ENCODE measurements around the gene PBXIP1. TPM values are rescaled to one million over a fixed set of nuclear protein-coding genes. Genes with fewer than 3 reads are reported as not detected.
A peak's percentile ranks its signal among the peaks of the same experiment; 100 is the strongest.

PBXIP1 gene
- total and polyA plus RNA-seq, 2 of the 13 experiments (the other 11 are each of a cell fraction or from before 2014, with no cell fraction given): 16.3 to 31.9 TPM

DNA sequence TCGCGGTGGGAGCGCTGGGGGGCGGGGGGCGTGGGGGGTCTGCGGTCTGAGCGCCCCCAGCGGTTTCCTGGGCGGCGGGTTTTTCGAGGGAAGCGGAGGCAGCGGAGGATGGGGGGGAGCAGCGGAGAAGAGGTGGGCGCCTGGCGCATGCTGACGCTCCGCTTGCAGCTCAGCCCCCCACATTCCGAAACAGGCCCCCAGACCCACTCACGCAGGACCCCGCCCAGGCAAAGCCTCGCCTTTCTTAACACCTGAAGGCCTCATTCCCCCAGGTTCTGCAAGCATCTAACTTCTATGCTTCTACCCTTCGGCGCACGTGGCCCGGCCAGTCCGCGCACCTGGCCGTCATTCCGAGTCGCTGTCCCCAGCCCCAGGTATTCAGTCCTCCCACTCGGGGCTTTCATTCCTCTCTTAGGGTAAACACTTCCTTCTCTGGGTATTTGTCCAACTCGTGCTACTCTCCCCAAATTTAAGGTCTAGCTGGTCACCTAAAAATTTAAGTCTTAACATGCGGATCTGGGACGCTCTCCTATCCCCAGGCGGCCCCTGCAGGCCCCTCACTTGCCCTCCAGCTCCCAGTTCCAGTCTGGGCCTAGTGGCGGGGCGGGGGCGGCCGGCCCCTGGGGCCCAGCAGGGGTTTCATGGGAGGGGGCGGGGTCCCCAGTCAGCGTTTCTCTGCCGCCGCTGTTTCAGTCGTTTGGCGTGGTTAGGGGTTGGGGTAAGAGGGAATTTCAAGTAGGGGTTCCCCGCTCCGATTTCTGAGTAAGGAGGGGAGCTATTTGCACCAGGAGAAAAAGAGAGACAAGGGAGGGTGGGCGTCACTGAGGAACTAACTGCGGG lies 43.9 kb upstream of the PBXIP1 start:
- peak; percentile 7; the same call in 2 of the 3 replicates for ATAC-seq
- peak overlapping the region; percentile 97 for H3K9ac ChIP-seq (ENCODE audit: insufficient read depth, low read depth, low read length)
- peaks cover 26% of the 10 kb centered on the region for H3K4me1 ChIP-seq (ENCODE audit: insufficient read depth, low read length)
- no peak for FAIRE-seq
- BruUV-seq (replicated peaks): no TSS peak
- H3K4me2 ChIP-seq (ENCODE audit: low read depth, low read length): peak overlapping the region; percentile 100
- no peak overlapping the region for H2AFZ ChIP-seq (ENCODE audit: low read length)
- in situ Hi-C loops (cut with HindIII; ENCODE audit: extremely low pct_ligation_motif_present, low pct_unique_long_range_greater_than_20kb): loop anchor here (5.0 kb wide), 1 partner anchor 37 kb away; the partner anchor contains the start of gene PYGO2
- no peaks in the 10 kb centered on the region for H3K9me3 ChIP-seq (ENCODE audit: low read length)
- peak overlapping the region; percentile 97 for H3K27ac ChIP-seq (ENCODE audit: extremely low read length, insufficient read depth, low read length)
- H3K4me3 ChIP-seq (replicated peaks in 1 of 3; ENCODE audit: insufficient read depth in 1 of 3, low read depth in 2 of 3, low read length in 3 of 3): peak overlapping the region; percentile 72 to 86 (median 84)
- ChIA-PET CTCF (ENCODE audit: low intra/inter-chr PET ratio, low total read pairs) (interaction anchor here (2.8 to 6.8 kb wide), 2 partner anchors 18 to 93 kb away, joined by 11 to 54 read pairs; no protein-coding TSS in a partner anchor), POLR2A (interaction anchor here (0.8 to 6.7 kb wide), 17 partner anchors 10 to 127 kb away, joined by 3 to 90 read pairs (median 6); partner anchors contain the start of genes FLAD1, PBXIP1, PMVK and SHC1)
- H4K20me1 ChIP-seq (ENCODE audit: insufficient read depth, low read length): no peaks in the 10 kb centered on the region
- WGBS (ENCODE audit: low lambda C conversion rate): 44% methylated on average over 49 of the region's 50 CpGs
- H3K79me2 ChIP-seq (ENCODE audit: insufficient read depth, low read length): peaks cover 19% of the 10 kb centered on the region
- peak; percentile 41 for DNase-seq (ENCODE audit: low spot score)
- intact Hi-C loops (cut with micrococcal nuclease; ENCODE audit: unreplicated experiment): loop anchor here (1.0 to 5.0 kb wide), 4 partner anchors 26 to 442 kb away; partner anchors contain the start of genes EFNA4, PYGO2 and UBE2Q1
- H3K36me3 ChIP-seq (replicated peaks in 1 of 2; ENCODE audit: control insufficient read depth in 1 of 2, insufficient read depth in 2 of 2, low read length in 2 of 2): no peaks in the 10 kb centered on the region
- no peaks in the 10 kb centered on the region; a peak in 1 of 5 replicates for H3K27me3 ChIP-seq (ENCODE audit: control insufficient read depth in 1 of 2, insufficient read depth in 2 of 2, low read length in 2 of 2)
- TF ChIP-seq, protein P1, sequence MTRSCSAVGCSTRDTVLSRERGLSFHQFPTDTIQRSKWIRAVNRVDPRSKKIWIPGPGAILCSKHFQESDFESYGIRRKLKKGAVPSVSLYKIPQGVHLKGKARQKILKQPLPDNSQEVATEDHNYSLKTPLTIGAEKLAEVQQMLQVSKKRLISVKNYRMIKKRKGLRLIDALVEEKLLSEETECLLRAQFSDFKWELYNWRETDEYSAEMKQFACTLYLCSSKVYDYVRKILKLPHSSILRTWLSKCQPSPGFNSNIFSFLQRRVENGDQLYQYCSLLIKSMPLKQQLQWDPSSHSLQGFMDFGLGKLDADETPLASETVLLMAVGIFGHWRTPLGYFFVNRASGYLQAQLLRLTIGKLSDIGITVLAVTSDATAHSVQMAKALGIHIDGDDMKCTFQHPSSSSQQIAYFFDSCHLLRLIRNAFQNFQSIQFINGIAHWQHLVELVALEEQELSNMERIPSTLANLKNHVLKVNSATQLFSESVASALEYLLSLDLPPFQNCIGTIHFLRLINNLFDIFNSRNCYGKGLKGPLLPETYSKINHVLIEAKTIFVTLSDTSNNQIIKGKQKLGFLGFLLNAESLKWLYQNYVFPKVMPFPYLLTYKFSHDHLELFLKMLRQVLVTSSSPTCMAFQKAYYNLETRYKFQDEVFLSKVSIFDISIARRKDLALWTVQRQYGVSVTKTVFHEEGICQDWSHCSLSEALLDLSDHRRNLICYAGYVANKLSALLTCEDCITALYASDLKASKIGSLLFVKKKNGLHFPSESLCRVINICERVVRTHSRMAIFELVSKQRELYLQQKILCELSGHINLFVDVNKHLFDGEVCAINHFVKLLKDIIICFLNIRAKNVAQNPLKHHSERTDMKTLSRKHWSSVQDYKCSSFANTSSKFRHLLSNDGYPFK (CRISPR knock-in tag; IDR thresholded peaks at IDR 0.05; ENCODE audit: borderline replicate concordance): no peak; the same call in 1 of the 2 replicates
- TF ChIP-seq ZNF530 (CRISPR knock-in tag; IDR thresholded peaks at IDR 0.05; ENCODE audit: low read depth): no peak
- TF ChIP-seq SSRP1 (CRISPR knock-in tag; IDR thresholded peaks at IDR 0.05): no peak
- TF ChIP-seq SP5 (CRISPR knock-in tag; IDR thresholded peaks at IDR 0.05; ENCODE audit: borderline replicate concordance, low read depth): peak; percentile 59; the same call in 1 of the 2 replicates
- 0 out of 2 replicates have a peak, but pooled peaks have one; percentile 21 for TF ChIP-seq ZNF333 (CRISPR knock-in tag; IDR thresholded peaks at IDR 0.05; ENCODE audit: borderline replicate concordance)
- TF ChIP-seq GLMP (CRISPR knock-in tag; IDR thresholded peaks at IDR 0.05; ENCODE audit: borderline replicate concordance): no peak
- TF ChIP-seq, protein P2, sequence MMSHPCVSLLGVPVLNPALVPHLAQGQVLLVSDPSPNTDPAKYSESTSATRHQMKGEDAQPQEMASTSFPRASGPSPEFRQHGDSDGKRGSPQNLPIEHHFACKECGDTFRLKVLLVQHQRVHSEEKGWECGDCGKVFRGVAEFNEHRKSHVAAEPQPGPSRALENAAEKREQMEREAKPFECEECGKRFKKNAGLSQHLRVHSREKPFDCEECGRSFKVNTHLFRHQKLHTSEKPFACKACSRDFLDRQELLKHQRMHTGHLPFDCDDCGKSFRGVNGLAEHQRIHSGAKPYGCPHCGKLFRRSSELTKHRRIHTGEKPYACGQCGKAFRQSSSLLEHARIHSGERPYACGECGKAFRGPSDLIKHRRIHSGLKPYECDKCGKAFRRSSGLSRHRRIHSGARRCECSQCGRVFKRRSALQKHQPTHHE (CRISPR knock-in tag; IDR thresholded peaks at IDR 0.05; ENCODE audit: borderline replicate concordance): no peak; the same call in 1 of the 2 replicates
- TF ChIP-seq ZSCAN5A (CRISPR knock-in tag; IDR thresholded peaks at IDR 0.05; ENCODE audit: borderline replicate concordance): no peak
- TF ChIP-seq NCOR1 (IDR thresholded peaks at IDR 0.05; ENCODE audit: borderline replicate concordance, low read length): no peak
- TF ChIP-seq ZNF660 (CRISPR knock-in tag; IDR thresholded peaks at IDR 0.05; ENCODE audit: borderline replicate concordance, low read depth): no peak
- no peak for TF ChIP-seq E2F1 (CRISPR knock-in tag; IDR thresholded peaks at IDR 0.05)
- TF ChIP-seq ZNF484 (CRISPR knock-in tag; IDR thresholded peaks at IDR 0.05; ENCODE audit: borderline replicate concordance, low read depth): no peak
- no peak; the same call in 1 of the 2 replicates for TF ChIP-seq SPEN (CRISPR knock-in tag; IDR thresholded peaks at IDR 0.05; ENCODE audit: low read depth)
